Activated CD4-positive, alpha-beta T cell treated with anti-CD3 and anti-CD28 coated beads, Interleukin-2, amount 50 U/mL, for 1 hour (primary cell): ENCODE measurements around the gene MYO1H.
"Not testable (repeated sequence)": the region's sequence is repeated elsewhere in the genome, so short reads cannot be mapped to it uniquely, and the experiment has no call there.

Experiments
- DNase-seq: peaks from one replicate; pipeline ENCODE4 v3.0.0-alpha.2; 2020

The MYO1H gene

GRCh38 chr12:109352184-109352583, 4.5 kb downstream of the MYO1H start:
- no peak for DNase-seq

- DNase-seq, result no peak
Observed at GRCh38 chr12:109356577-109356976, 8.9 kb downstream of the MYO1H start.

GRCh38 chr12:109357032-109357431, 9.3 kb downstream of the MYO1H start:
- DNase-seq, result no peak

DNA sequence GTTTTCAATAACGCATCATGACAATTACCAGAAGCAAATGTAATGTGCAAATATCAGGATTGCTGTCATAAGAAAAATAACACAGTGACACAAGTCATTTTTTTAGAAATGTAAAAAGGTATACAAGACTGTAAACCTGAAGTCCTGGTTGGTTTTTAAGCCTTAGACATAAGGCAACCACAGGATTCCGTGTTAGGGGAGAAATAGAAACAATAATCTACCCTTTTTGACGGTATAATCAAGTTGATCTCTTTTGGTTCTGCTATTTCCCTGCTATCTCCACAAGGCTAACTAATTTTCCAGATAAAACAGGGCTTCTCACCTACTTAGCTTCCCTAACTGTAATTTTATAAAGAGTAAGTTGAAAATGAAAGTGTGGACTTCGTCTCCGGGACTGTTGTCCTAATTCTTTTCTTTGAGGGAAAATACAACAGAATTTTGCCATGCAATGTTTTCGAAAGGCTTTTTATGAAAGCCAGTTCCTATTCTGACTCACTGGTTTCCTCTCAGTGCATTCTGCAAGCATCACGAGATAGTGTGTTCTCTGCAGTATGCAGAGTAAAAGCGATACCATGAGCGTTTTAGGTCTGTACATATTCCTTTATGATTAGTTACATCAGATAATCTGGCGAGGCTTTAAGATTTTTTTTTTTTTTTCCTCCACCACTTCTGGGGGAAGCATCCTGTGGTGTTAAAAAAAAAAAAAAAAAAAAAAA, 10.6 kb downstream of the MYO1H start:
- no peak for DNase-seq

DNA sequence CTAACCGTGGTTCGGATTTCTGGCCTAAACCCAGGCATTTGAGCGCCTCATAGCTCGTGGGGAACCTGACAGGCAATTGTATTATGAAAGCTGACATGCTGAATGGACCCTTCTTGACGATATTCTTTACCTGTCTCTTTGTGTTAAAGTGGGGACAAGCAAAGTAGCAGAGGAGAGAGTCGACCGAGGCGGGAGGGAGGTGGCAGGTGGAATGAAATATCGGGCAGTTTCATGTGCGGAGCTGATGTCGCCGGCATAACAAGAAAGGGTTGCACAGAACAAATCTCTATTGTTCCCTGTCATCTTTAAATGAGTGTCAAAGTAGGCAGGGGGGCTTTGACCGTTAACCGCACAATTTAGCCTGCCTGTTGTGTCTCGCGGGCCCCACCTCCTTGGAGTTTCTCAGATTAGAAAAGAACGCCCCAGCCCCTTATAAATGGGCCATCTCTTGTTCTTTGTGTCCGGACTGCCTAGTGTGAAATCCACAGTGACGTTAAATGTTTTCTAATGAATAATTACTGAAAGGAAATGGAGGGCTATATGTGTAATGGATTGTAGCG, 11.5 kb downstream of the MYO1H start:
- DNase-seq, result no peak

DNA sequence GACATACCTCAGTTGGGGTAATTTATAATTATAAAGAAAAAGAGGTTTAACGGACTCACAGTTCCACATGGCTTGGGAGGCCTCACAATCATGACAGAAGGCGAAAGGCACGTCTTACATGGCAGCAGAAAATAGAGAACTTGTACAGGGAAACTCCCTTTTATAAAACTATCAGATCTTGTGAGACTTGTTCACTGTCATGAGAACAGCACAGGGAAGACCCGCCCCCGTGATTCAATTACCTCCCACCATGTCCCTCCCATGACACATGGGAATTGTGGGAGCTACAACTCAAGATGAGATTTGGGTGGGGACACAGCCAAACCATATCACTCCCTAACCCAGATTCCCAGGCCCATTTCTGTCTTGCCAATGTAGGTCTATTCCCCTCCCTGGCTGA, 22.1 kb downstream of the MYO1H start:
- no peak for DNase-seq

GRCh38 chr12:109377139-109377685, 29.5 kb downstream of the MYO1H start:
- no peak for DNase-seq

DNA sequence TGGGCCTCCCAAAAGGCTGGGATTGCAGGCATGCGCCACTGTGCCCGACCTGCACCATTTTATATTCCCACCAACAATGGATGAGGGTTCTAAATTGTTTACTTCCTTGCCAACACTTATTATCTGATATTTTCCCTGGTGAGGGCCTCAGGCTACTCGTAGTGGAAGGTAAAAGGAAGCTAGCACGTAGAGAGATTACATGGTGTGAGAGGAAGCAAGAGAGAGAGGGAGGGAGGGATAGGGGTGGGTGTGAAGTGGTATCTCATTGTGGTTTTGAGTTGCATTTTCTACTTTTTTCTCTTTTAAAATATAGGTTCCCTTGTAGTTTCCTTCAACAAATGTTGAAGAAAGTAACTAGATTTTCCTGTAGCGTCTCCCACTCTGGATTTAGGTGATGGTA, 30.9 kb downstream of the MYO1H start:
- no peak for DNase-seq

DNA sequence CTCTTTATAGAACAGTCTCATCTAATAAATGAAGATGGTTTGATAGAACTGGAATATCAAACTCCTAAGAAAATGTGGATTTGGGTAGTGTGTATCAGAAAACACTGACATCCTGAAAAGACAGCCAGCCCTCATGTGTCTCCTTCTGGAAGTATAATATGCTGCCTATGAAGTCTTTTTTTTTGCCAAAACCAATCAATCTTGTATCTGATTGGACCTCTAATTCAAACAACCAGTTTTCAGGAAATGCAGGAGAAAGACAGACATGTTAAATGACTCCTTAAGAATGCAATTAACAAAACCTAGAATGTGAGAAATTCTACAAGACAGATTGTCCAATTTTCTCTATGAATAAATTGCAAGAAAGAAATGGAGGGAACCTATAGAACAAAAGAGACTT, 34.3 kb downstream of the MYO1H start:
- DNase-seq, result no peak

DNA sequence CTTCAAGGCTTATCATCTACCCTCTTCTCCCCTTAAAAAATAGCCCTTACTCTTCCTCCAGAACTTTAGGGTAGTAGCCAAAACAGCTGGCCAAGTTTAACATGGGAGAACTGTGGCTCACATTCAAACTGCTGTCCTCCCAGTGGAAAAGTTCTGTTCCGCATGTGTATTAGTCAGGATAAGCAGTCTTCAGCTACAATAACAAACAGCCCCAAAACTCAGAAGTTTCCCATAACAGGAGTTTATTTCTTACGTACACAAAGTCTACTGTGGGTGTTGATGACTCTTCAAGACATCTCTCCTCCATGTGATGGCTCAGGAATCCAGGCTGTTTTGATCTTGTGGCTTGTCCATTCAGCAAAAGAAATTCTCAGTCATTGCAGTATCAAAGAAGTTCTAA, 35.5 kb downstream of the MYO1H start:
- DNase-seq, result no peak

DNA sequence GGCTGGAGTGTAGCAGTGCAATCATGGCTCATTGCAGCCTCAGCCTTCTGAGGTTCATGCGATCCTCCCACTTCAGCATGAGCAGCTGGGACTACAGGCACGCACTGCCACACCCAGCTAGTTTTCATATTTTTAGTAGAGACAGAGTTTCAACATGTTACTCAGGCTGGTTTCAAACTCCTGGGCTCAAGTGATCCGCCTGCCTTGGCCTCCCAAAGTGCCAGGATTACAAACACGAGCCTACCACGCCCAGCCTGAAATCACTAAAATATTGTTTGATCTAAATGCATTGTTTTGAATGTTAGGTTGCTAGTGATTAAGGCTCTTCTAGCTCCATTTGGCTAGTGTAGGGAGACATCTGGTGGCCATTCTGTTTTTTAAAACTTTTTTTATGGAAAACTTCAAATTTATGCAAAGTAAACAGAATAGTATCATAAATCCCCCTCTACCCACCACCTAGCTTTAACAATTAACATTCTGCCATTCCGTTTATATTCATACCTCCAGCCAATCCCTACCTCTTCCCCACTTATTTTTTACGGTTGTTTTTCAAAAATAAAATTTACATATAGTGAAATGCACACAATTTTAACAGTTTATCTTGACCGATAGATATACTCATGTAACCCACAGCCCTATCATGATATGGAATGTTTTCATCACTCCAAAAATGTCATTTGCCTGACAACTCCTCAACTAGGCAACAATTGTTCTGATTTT, 37.8 kb downstream of the MYO1H start:
- no peak for DNase-seq

- DNase-seq, result no peak
Observed at GRCh38 chr12:109386059-109386433, 38.3 kb downstream of the MYO1H start.

DNA sequence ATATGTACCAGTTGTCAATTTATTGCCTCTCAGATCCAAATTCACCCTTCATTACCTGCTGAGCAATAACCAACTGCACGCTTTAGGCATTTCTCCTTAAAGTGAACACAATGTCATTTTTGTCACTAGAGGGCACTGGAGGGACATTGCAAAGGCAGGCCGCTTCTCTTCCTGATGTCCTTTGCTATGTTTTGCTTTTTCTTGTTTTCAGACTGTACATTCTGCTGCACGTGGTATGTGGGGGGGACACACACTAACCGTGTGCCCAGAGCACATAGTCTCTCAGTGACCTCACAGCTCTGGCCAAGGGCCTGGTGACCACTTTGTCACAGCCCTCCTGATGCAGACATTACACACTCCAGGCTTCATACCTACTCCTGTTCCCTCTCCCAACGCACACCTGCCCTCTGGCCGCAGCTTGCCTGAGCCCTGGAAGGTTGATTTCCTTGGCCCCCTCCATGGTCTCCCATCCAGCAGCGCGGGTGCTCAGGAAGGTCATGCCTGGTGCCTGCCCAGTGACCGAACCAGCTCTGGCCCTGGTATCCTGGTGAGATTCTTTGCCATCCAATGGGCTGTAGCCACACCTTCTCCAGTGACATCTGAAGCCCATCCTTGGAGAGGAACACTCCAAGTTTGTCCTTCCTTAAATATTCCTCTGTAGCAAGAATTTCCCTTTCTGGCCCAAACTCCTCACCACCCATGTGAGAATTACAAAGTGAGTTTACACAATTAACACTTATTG, 39.9 kb downstream of the MYO1H start:
- no peak for DNase-seq

DNA sequence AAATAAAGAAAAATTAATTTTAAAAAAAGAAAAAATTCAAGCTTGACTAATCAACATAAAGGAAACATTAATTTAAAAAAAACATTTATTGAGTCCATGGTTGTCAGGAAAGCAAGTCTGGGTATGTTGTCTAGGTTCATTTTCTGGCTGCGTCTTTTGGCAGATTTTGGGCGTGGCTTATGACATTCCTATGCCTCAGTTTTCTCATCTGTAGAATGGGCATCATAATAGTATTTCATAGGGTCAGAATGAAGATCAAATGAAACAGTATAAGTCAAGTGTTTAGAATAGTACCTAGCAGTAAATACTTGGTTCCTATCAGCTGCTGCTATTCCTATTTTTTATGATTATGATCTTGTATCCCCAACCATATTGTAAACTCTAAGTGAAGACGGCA, 40.5 kb downstream of the MYO1H start:
- DNase-seq, result no peak

GRCh38 chr12:109389146-109389545, 41.4 kb downstream of the MYO1H start:
- no peak for DNase-seq

DNA sequence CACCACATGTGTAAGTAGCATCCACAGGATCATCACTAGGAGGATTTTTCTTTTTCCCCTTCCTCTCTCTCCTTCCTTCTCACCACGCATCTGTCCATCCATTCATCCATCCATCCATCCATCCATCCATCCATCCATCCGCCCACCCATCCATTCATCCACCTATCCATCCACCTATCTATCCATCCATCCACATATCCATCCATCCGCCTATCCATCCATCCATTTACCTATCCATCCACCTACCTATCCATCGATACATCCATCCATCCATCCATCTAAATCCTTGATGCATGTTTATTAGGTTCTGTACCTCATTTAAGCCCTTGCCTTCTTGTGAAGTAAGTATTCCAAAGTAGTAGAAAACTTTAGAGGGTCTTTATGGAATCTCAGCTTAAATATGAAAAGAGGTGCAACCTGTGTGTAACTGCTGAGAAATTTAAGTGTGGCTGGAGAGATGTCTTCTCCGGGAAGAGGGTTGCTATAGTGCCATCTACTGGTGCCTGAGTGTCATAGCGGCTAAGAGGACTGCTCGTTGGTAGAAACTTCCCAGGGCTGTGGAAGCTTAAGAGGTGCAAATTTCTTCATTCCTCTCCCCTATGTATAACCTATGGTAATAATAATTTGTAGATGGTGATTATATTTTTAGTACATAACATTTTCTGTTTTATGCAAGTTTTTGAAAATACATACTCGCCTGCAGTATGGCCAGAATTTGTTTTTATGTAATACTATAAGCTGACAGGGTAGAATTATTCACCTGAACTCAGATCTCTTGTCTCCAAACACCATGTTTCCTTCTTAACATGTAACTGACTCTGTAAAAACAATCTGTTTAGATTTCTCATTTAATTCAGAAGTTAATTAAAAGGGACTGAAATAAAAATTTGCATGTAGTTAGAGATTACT, 46.0 kb downstream of the MYO1H start:
- peak; percentile 21 for DNase-seq

- DNase-seq, result no peak
Observed at GRCh38 chr12:109394891-109395290, 47.2 kb downstream of the MYO1H start.

DNA sequence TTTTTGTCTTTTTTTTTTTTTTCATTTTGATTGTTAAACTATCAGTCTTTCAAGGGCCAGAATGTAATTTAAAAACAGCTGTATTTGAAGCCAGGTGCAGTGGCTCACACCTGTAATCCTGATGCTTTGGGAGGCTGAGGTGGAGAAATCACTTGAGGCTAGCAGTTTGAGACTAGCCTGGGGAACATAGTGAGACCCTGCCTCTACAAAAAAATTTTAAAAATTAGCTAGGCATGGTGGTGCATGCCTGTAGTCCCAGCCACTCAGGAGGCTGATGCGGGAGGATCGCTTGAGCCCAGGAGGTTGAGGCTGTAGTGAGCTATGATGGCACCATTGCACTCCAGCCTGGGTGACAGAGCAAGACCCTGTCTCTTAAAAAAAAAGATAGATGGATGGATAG, 57.1 kb downstream of the MYO1H start:
- DNase-seq, result not testable (repeated sequence)

DNA sequence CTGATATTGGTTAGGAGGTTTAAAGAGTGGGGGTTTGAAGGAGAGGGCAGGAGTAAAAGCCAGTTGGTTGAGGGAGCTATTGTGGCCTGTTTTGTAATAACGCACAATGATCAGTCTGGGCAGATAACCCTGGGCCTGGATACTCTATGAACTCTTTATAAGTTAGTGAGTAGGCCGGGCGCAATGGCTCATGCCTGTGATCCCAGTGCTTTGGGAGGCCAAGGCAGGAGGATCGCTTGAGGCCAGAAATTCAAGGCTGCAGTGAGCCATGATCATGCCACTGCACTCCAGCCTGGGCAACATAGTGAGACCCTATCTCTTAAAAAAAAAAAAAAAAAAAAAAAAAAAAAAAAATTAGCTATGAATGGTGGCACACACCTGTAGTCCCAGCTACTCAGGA, 58.4 kb downstream of the MYO1H start:
- DNase-seq, result not testable (repeated sequence)

DNA sequence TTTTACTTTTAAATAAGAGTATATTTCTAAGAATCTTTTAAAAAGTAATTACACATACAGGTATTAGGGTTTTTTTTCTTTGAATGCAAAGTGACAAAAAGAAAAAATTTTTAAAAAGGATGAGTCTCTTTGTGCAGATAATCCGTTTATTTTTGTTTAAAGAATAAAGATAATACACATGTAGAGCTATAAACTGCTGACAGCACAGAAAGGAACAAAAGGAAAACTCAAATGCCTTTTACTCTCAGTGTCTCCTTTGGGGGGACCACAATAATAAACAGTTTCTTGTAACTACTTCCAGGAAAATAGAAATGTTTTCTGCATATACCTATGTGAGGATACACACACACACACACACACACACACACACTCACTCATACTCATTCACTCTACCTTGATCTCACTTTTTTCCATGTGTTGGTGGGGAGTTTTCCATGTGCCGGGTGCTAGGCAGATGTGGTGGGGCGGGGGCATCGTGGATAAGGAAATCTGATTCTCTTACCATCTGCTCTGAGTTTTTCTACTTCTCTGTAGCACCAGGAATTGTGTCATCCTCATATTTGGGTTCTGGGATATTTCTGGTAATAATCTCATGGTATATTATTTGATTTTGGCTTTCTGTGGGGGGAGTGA, 71.3 kb downstream of the MYO1H start:
- DNase-seq, result no peak

DNA sequence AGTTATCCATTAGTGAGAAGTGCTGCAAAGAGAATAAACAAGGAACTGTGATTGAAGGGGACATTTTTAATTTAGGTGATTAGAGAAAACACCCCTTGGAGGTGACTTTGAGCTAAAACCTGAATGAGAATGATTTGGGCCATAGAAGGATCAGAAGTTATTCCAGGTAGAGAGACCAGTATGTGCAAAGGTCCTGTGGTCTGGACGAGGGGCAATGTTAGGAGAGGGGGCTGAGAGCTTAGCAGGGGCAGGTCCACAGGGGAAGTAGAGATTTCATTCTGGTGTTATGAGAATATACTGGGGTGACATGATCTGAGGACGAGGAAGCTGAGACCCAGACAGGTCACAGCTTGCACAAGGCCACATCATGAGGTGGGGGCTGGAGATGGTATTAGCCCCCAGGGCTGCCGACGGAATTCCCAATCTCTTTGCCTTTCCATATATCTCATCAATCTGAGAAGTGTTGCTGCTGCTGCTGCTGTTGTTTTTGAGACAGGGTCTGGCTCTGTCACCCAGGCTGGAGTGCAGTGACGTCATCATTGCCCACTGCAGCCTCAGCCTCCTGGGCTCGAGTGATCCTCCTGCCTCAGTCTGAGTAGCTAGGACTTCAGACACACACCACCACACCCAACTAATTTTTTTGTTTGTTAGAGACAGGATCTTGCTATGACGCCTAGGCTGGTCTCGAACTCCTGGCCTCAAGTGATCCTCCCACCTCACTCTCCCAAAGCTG, 73.8 kb downstream of the MYO1H start:
- no peak for DNase-seq
